ENCODE measurements around the gene MYL4.

DNA sequence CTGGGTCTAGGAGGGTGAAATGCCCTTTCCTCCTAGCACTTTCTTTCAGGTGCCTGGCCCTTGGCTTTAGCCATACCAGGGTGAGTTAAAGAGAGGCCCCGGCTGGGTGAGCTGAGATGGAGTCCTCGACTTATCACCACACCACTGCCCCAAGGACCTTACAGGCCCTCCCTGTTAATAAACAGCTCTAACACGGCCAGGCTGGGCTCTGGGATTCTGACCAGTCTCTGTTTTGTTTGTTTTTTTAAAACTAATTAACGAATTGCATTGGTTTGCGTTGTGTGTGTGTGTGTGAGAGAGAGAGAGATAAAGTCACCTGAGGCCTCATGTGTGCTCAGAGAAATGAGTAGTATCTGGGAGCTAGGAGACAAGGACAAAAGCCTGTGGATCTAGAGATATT is 14.3 kb downstream of the MYL4 start:
- no peak for TF ChIP-seq HCFC1 (IDR thresholded peaks at IDR 0.05; ENCODE audit: low read length)
- TF ChIP-seq, protein P1, sequence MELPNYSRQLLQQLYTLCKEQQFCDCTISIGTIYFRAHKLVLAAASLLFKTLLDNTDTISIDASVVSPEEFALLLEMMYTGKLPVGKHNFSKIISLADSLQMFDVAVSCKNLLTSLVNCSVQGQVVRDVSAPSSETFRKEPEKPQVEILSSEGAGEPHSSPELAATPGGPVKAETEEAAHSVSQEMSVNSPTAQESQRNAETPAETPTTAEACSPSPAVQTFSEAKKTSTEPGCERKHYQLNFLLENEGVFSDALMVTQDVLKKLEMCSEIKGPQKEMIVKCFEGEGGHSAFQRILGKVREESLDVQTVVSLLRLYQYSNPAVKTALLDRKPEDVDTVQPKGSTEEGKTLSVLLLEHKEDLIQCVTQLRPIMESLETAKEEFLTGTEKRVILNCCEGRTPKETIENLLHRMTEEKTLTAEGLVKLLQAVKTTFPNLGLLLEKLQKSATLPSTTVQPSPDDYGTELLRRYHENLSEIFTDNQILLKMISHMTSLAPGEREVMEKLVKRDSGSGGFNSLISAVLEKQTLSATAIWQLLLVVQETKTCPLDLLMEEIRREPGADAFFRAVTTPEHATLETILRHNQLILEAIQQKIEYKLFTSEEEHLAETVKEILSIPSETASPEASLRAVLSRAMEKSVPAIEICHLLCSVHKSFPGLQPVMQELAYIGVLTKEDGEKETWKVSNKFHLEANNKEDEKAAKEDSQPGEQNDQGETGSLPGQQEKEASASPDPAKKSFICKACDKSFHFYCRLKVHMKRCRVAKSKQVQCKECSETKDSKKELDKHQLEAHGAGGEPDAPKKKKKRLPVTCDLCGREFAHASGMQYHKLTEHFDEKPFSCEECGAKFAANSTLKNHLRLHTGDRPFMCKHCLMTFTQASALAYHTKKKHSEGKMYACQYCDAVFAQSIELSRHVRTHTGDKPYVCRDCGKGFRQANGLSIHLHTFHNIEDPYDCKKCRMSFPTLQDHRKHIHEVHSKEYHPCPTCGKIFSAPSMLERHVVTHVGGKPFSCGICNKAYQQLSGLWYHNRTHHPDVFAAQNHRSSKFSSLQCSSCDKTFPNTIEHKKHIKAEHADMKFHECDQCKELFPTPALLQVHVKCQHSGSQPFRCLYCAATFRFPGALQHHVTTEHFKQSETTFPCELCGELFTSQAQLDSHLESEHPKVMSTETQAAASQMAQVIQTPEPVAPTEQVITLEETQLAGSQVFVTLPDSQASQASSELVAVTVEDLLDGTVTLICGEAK (IDR thresholded peaks at IDR 0.05; ENCODE audit: borderline replicate concordance): no peak
- TF ChIP-seq, protein P2, sequence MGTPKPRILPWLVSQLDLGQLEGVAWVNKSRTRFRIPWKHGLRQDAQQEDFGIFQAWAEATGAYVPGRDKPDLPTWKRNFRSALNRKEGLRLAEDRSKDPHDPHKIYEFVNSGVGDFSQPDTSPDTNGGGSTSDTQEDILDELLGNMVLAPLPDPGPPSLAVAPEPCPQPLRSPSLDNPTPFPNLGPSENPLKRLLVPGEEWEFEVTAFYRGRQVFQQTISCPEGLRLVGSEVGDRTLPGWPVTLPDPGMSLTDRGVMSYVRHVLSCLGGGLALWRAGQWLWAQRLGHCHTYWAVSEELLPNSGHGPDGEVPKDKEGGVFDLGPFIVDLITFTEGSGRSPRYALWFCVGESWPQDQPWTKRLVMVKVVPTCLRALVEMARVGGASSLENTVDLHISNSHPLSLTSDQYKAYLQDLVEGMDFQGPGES (IDR thresholded peaks at IDR 0.05): no peak
- TF ChIP-seq YY1 (IDR thresholded peaks at IDR 0.05; ENCODE audit: low read depth, low read length): no peak
- TF ChIP-seq RAD21 (IDR thresholded peaks at IDR 0.05; ENCODE audit: insufficient read depth, low read depth, low read length): no peak
- no peak for TF ChIP-seq CTCF (IDR thresholded peaks at IDR 0.05 in 2 of 3, conservative IDR thresholded peaks at IDR 0.05 in 1 of 3; ENCODE audit: control insufficient read depth in 2 of 3, extremely low read depth in 1 of 3, insufficient read depth in 1 of 3, low read depth in 3 of 3, low read length in 3 of 3)
- no peak for TF ChIP-seq KDM1A (IDR thresholded peaks at IDR 0.05; ENCODE audit: borderline replicate concordance)
- TF ChIP-seq, protein P3, sequence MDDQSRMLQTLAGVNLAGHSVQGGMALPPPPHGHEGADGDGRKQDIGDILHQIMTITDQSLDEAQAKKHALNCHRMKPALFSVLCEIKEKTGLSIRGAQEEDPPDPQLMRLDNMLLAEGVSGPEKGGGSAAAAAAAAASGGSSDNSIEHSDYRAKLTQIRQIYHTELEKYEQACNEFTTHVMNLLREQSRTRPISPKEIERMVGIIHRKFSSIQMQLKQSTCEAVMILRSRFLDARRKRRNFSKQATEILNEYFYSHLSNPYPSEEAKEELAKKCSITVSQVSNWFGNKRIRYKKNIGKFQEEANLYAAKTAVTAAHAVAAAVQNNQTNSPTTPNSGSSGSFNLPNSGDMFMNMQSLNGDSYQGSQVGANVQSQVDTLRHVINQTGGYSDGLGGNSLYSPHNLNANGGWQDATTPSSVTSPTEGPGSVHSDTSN (IDR thresholded peaks at IDR 0.05; ENCODE audit: insufficient replicate concordance, low read depth, low read length): no peak
- no peak for TF ChIP-seq CBX3 (IDR thresholded peaks at IDR 0.05; ENCODE audit: borderline replicate concordance, low read depth)
- TF ChIP-seq EZH2 (IDR thresholded peaks at IDR 0.05; ENCODE audit: borderline replicate concordance, control insufficient read depth, low read depth, low read length): no peak

Data from GM12878 (cell line).